Measurements from ENCODE around the gene MCM3AP. TPM values are rescaled to one million over a fixed set of nuclear protein-coding genes. Genes with fewer than 3 reads are reported as not detected.
A peak's percentile ranks its signal among the peaks of the same experiment; 100 is the strongest.
"Not testable (repeated sequence)": the region's sequence is repeated elsewhere in the genome, so short reads cannot be mapped to it uniquely, and the experiment has no call there.

The MCM3AP gene
- total RNA-seq, 1 donor from 2014 or later, result 69.9 TPM

- intact Hi-C loops (cut with DNase I), result no loop called here
- peak; percentile 63 for DNase-seq (ENCODE audit: low spot score)
These were observed 72.5 kb downstream of the MCM3AP start for GRCh38 chr21:46212721-46213484.

DNA sequence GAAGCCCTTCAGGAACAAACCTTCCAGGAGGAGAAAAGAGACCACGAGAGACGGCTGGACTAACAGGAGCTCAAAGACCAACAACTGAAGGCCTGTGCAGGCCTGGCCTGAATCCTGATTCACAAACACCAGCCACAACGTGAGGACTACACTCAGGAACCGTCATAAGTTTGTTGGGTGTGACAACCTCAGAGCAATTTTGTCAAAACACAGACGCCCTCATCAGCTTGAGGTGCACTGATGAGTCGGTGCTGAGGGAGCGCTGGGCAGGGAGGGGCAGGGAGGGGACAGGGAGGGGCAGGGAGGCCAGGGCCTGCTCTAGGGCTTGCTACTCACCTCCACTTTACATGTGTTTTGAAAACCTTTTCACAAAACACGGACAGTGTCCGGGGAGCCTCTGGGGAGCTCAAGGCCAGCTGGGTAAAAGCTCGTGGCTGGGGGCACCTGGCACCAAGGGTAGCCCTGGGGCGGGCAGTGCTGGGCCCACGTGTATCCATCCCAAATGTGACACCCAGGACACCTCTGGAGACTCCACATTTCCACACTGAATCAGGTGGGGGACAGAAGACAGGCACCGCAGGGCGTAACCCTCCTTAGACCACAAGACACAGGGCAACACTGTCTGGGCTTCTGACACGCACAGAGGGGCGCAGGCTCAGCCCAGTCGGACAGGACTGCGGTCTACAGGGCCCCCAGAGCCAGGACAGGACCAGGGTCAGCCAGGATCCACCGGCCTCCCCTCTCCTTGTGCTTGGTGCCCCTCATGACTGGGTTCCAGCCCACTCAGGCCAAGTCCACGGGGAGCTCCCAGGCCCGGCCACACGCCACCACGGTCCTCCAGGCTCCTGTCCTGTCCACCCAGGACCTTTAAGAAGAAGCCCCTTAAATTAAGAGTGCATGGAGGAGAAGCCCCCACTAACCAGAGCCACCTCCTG is 73.4 kb downstream of the MCM3AP start:
- intact Hi-C loops (cut with DNase I), result no loop called here
- DNase-seq (ENCODE audit: low spot score), result peak; percentile 69

- intact Hi-C loops (cut with DNase I), result no loop called here
- peak; percentile 50 for DNase-seq (ENCODE audit: low spot score)
These were observed 74.0 kb downstream of the MCM3AP start for GRCh38 chr21:46211376-46211775.

GRCh38 chr21:46210378-46211136 is 74.9 kb downstream of the MCM3AP start:
- intact Hi-C loops (cut with DNase I), result no loop called here
- peak; percentile 67 for DNase-seq (ENCODE audit: low spot score)

- intact Hi-C loops (cut with DNase I), result no loop called here
- peak; percentile 70 for DNase-seq (ENCODE audit: low spot score)
These were observed 76.4 kb downstream of the MCM3AP start for GRCh38 chr21:46208761-46209721.

- intact Hi-C loops (cut with DNase I), result no loop called here
- peak; percentile 72 for DNase-seq (ENCODE audit: low spot score)
These were observed 77.4 kb downstream of the MCM3AP start for GRCh38 chr21:46207920-46208591.

DNA sequence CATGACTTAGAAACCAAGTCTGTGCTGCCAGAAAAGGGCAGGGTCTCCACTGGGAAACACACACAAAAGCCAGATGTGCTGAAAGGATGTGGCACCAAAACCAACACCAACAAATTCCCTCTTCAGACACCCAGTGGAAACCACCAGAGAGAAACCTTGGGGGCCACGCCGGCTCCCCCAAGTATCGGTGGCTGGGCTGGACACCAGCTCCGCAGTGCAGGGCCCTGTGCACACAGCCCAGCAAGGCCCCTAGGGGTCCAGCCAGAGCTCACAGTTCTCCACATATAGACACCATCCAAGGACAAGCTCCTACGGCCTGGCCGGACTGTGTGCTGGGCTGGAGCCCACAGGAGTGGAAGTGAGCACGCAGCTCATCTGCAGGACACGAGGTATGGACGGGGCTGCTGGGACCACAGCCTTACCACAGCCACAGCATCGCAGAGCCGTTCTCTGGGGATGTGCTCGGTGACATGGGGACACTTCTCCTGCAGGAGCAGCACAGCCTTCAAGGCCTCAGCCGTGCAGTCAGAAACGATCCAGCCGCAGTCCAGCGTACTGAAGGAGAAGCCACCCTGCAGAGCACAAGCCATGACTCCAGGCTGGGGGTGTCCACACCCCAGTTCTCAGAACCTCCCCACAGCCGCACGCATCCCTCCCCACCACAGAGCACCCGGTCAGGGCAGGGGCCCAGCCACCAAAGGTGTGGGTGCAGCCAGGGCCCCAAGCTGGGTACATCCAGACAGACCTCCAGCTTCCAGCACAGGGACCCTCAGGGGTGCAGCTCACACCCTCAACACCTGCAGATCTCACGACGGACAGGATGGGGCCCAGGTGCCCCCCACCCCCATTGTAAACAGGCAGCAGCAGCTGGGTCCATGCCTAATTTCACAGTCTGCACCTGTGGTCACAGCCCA is 78.1 kb downstream of the MCM3AP start:
- DNase-seq (ENCODE audit: low spot score), result peak; percentile 58

DNA sequence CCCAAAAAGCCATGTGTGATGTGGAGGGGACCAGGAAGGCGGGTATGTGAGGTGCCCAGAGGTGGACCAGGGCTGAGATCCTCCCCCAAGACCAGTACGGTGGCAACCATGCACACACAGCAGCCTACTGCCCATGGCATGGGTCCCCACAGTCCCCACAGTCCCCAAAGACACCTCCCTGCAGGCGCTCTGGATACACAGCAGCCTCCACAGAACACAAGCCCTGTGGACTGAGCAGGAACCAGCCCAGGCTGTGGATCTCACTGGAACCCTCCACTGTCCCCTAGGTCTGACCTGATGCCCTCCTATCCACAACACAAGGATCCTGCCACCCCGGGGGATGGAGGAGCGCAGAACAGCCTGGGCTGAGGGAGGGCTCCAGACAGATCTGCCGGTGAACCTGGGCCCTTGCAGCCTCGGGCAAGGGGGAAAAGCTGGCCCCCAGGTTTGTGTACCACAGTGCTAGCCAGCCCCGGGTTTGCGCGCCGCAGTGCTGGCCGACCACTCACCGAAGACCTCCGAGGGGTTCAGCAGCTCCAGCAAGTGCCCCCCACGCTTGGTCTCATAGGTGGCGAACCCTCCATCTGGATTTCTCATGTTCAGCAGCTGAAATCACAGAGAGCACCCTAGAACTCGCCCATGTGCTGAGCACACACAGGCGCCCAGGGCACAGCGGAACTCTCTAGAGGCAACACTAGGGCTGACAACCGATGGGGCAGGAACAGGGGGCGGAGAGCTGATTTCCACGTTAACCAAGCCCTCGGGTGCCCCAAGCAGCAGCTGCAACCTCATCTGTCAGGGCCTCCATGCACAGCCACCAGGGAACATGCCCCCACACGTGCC is 79.0 kb downstream of the MCM3AP start:
- DNase-seq (ENCODE audit: low spot score), result peak; percentile 72

More for the DNA sequence above, 78.1 kb downstream of the MCM3AP start:
- intact Hi-C loops (cut with DNase I), result no loop called here

GRCh38 chr21:46205766-46206162 is 79.6 kb downstream of the MCM3AP start:
- intact Hi-C loops (cut with DNase I), result no loop called here
- peak; percentile 63 for DNase-seq (ENCODE audit: low spot score)

More for the DNA sequence above, 79.0 kb downstream of the MCM3AP start:
- intact Hi-C loops (cut with DNase I), result no loop called here

- DNase-seq (ENCODE audit: low spot score), result peak; percentile 61
- intact Hi-C loops (cut with DNase I), result no loop called here
These were observed 80.2 kb downstream of the MCM3AP start for GRCh38 chr21:46205166-46205565.

DNA sequence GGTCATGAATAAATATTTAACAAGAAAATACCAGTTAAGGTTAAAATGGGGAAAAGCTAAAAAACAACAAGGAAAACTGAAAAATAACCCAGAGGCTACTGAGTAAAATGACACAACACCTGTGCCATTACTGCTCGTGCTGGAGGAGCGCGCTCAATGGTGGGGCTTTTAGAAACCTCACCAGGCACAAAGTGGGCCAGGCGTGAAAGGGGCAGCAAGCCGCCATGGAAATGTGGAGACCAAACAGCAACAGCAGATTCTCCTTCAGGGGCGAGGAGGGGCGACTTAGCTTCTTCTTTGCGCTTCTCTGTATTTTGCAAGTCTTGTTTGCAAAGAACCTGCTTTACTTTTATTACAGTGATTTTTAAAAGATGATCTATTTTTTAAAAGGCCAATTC is 82.2 kb downstream of the MCM3AP start:
- intact Hi-C loops (cut with DNase I), result no loop called here
- DNase-seq (ENCODE audit: low spot score), result peak; percentile 71

GRCh38 chr21:46202592-46203202 is 82.7 kb downstream of the MCM3AP start:
- DNase-seq (ENCODE audit: low spot score), result peak; percentile 58
- intact Hi-C loops (cut with DNase I), result no loop called here

- intact Hi-C loops (cut with DNase I); DNase-seq (ENCODE audit: low spot score): not testable (repeated sequence)
These were observed 84.3 kb downstream of the MCM3AP start for GRCh38 chr21:46200877-46201803.

GRCh38 chr21:46199436-46200373 is 85.7 kb downstream of the MCM3AP start:
- no peak for DNase-seq (ENCODE audit: low spot score)
- intact Hi-C loops (cut with DNase I), result no loop called here
